Measurements from ENCODE around the gene ABCA7. TPM values are rescaled to one million over a fixed set of nuclear protein-coding genes. Genes with fewer than 3 reads are reported as not detected.
A peak's percentile ranks its signal among the peaks of the same experiment; 100 is the strongest.

Gene ABCA7
- total and polyA plus RNA-seq, 2 of the 8 experiments (the other 6 are each of a cell fraction or from before 2014, with no cell fraction given): 10.4 to 25.6 TPM

DNA sequence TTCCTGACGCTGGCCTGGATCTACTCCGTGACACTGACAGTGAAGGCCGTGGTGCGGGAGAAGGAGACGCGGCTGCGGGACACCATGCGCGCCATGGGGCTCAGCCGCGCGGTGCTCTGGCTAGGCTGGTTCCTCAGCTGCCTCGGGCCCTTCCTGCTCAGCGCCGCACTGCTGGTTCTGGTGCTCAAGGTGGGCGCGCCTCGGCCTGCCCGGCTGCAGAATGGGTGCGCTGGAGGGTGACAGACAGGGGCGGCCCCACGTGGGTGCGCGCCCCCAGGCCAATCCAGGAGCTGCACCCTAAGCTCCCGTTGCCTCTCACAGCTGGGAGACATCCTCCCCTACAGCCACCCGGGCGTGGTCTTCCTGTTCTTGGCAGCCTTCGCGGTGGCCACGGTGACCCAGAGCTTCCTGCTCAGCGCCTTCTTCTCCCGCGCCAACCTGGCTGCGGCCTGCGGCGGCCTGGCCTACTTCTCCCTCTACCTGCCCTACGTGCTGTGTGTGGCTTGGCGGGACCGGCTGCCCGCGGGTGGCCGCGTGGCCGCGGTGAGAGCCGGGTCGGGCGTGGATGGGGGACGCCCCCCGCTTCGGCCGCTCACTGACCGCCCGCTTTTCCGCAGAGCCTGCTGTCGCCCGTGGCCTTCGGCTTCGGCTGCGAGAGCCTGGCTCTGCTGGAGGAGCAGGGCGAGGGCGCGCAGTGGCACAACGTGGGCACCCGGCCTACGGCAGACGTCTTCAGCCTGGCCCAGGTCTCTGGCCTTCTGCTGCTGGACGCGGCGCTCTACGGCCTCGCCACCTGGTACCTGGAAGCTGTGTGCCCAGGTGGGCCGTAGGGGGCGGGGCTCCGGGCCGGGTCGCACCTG lies 7.2 kb downstream of the ABCA7 start:
- Histone ChIP-seq H2AFZ (ENCODE audit: low read length) (no peak overlapping the region), H3K79me2 (ENCODE audit: control insufficient read depth in 1 of 2, insufficient read depth in 2 of 2, low read length in 2 of 2) (no peaks in the 10 kb centered on the region), H3K27me3 (replicated peaks in 1 of 4; ENCODE audit: control insufficient read depth in 3 of 4, extremely low read depth in 1 of 4, insufficient read depth in 3 of 4, low read length in 3 of 4) (no peaks in the 10 kb centered on the region), H2BK5ac (ENCODE audit: low read depth, low read length) (no peak overlapping the region), H3K4me1 (replicated peaks in 1 of 4; ENCODE audit: control insufficient read depth in 3 of 4, insufficient read depth in 4 of 4, low read length in 3 of 4) (no peaks in the 10 kb centered on the region), H3K23ac (ENCODE audit: insufficient read length) (no peak overlapping the region), H2BK15ac (ENCODE audit: low read length) (no peak overlapping the region), H3K18ac (ENCODE audit: extremely low read depth, low read length) (no peak overlapping the region), H3K4me3 (ENCODE audit: extremely low read depth in 1 of 4, insufficient read depth in 2 of 4, low read depth in 3 of 4, low read length in 4 of 4) (no peak overlapping the region), H4K20me1 (replicated peaks in 1 of 2; ENCODE audit: control insufficient read depth in 1 of 2, insufficient read depth in 2 of 2, low read length in 2 of 2) (no peaks in the 10 kb centered on the region), H3K56ac (replicated peaks; ENCODE audit: insufficient read length, low read depth, low read length) (no peak overlapping the region), H3K4ac (replicated peaks; ENCODE audit: insufficient read length, low read depth, low read length) (no peak overlapping the region), H3K4me2 (ENCODE audit: insufficient read depth in 1 of 2, low read depth in 2 of 2, low read length in 2 of 2) (no peak overlapping the region), H2BK120ac (replicated peaks; ENCODE audit: low read depth, low read length) (no peak overlapping the region), H3K23me2 (ENCODE audit: low read depth, low read length) (no peaks in the 10 kb centered on the region), H4K5ac (ENCODE audit: insufficient read length, low read depth, low read length) (no peak overlapping the region), H3K9me3 (ENCODE audit: insufficient read depth in 2 of 2, low read depth in 1 of 2, low read length in 1 of 2) (peaks cover 0 to 9% of the 10 kb centered on the region in 2 experiments; a peak in 1 of 4 replicates), H3K14ac (ENCODE audit: insufficient read length) (no peak overlapping the region), H2BK12ac (ENCODE audit: low read depth, low read length) (no peak overlapping the region), H3K36me3 (ENCODE audit: control insufficient read depth in 2 of 4, insufficient read depth in 4 of 4, low read length in 3 of 4) (peaks cover 0 to 14% (median 0%) of the 10 kb centered on the region in 4 experiments; a peak in 1 of 8 replicates), H2BK20ac (ENCODE audit: low read length) (no peak overlapping the region), H2AK5ac (ENCODE audit: low read depth, low read length) (no peak overlapping the region), H3K79me1 (ENCODE audit: low read depth, low read length) (no peaks in the 10 kb centered on the region), H3K27ac (ENCODE audit: low read depth, low read length) (no peak overlapping the region), H3K9ac (replicated peaks in 1 of 4; ENCODE audit: extremely low read depth in 1 of 4, low read depth in 3 of 4, low read length in 3 of 4) (no peak overlapping the region), H4K91ac (replicated peaks; ENCODE audit: insufficient read length, low read length) (no peak overlapping the region), H4K8ac (ENCODE audit: extremely low read depth, insufficient read depth, low read length) (peak overlapping the region; percentile 79; the same call in 1 of the 2 replicates)
- WGBS, 2 experiments (ENCODE audit: extremely low coverage in 1 of 2, insufficient coverage in 1 of 2, insufficient read length in 1 of 2, insufficient replicate concordance in 2 of 2, low coverage in 1 of 2, low lambda C conversion rate in 2 of 2, missing lambda C conversion rate in 1 of 2): 94% methylated on average over 48 of the region's 77 CpGs; no CpG with 5 or more reads in 1 of the 2 experiments
- FAIRE-seq: no peak
- ChIA-PET CTCF (ENCODE audit: partially characterized antibody) (interaction anchor here (0.8 to 1.9 kb wide), 9 partner anchors 10 to 66 kb away, joined by 3 to 8 read pairs (median 4); no protein-coding TSS in a partner anchor), POLR2A (ENCODE audit: partially characterized antibody) (interaction anchor here (1.0 to 16.4 kb wide), 9 partner anchors 8 to 52 kb away, joined by 3 to 509 read pairs (median 7); partner anchors contain the start of genes ABCA7, ARHGAP45, CNN2 and RNU6-2)
- no peak for DNase-seq (ENCODE audit: low read depth in 1 of 2, low spot score in 2 of 2)
- TF ChIP-seq CTBP2 (IDR thresholded peaks at IDR 0.05; ENCODE audit: borderline replicate concordance, insufficient read depth, insufficient read length, low read length) (no peak), TBP (IDR thresholded peaks at IDR 0.05; ENCODE audit: low read depth, low read length) (no peak)
